GM19328 (cell line): ENCODE results near the gene TIMM10.

ENCODE experiments used
- ATAC-seq: cut with Tn5 transposase; IDR thresholded peaks from one replicate; pipeline ENCODE4 v1.9.1; 2021; ENCODE audit warnings: mild to moderate bottlenecking, moderate library complexity; ENCODE audit not compliant: unreplicated experiment

The TIMM10 gene

GRCh38 chr11:57485217-57485990 lies 45.1 kb downstream of the TIMM10 start:
- ATAC-seq = no peak

- peak; percentile 55 for ATAC-seq
These were observed 46.3 kb downstream of the TIMM10 start for GRCh38 chr11:57484141-57484710.

GRCh38 chr11:57483562-57483918 lies 47.0 kb downstream of the TIMM10 start:
- no peak for ATAC-seq

- ATAC-seq = no peak
These were observed 47.6 kb downstream of the TIMM10 start for GRCh38 chr11:57482782-57483561.

- ATAC-seq = no peak
These were observed 48.4 kb downstream of the TIMM10 start for GRCh38 chr11:57481915-57482781.

GRCh38 chr11:57481315-57481714 lies 49.2 kb downstream of the TIMM10 start:
- ATAC-seq = no peak

- ATAC-seq = no peak
These were observed 50.0 kb downstream of the TIMM10 start for GRCh38 chr11:57480409-57481137.

GRCh38 chr11:57479911-57480310 lies 50.6 kb downstream of the TIMM10 start:
- ATAC-seq = no peak

- no peak for ATAC-seq
These were observed 51.4 kb downstream of the TIMM10 start for GRCh38 chr11:57479021-57479663.
